HG03095 (cell line): ENCODE results near the gene PHKB.
A peak's percentile ranks its signal among the peaks of the same experiment; 100 is the strongest.
"Not testable (repeated sequence)": the region's sequence is repeated elsewhere in the genome, so short reads cannot be mapped to it uniquely, and the experiment has no call there.

Experiments used
- ATAC-seq: cut with Tn5 transposase; IDR thresholded peaks from one replicate; pipeline ENCODE4 v1.9.1; 2021; ENCODE audit warnings: moderate library complexity; ENCODE audit not compliant: unreplicated experiment

The PHKB gene

DNA sequence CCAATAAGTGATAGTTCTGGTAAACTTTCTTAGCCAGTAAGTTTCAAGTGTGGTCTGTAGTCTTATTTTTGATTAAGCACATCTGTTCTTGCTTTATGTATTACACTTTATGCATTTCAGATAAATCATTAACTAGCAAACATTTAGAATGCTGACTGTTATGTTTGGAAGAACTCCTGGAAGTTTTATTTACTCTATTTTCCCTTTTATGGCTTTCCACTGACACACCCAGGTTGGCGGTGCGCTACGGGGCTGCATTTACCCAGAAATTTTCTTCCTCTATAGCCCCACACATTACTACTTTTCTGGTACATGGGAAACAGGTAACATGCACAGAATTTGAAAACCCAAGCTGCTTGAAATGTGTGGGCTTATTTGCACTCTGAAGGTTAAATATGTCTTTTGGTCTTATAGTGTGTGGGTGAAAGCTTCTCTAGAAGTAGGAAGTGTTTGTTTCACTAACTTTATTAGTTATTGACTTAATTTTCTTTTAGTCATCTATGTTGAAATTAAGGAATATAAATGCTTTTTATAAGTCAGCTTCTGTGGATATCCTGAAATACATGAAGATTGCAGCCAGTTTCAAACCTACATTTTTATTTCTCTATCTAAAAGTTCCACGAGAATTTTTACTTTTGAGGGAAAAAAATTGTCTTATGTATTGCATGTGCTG is 203.7 kb downstream of the PHKB start:
- no peak for ATAC-seq

DNA sequence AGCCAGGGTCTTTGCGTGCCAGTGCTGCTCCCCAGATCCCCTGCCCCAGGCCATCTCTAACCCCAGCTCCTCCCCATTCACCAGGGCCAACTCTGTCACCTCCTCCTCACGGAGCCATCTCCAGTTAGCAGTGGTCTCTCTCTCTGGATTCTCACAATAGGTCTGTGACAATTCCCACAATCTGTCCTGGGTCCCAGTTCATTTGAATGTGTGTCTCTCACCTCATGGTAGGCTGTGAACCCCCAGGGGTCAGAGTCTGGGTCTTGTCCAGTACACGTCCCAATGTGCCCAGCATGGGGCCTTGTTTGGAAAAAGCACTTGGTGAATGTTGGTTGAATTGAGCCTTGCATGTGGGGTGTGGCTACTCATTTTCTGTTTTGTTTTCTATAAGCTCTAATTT is 205.3 kb downstream of the PHKB start:
- no peak for ATAC-seq

DNA sequence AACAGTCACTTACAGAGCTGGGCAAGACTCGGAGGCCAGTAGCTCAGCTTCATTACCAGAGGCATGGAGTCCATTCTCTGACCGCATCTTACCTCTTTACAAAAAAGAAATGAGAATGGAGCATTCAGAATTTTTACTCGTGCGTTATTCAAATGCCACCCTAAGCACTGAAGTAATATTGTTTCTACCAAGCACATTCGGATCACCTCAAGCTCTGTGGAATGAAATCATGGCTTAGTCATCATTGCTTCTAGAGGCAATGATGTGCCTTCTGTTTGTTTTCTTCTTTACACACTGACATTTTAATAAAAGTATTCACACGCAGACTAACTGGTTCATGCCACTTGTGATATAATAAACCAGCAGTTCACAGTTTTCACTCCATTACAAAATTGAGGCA is 206.8 kb downstream of the PHKB start:
- no peak for ATAC-seq

DNA sequence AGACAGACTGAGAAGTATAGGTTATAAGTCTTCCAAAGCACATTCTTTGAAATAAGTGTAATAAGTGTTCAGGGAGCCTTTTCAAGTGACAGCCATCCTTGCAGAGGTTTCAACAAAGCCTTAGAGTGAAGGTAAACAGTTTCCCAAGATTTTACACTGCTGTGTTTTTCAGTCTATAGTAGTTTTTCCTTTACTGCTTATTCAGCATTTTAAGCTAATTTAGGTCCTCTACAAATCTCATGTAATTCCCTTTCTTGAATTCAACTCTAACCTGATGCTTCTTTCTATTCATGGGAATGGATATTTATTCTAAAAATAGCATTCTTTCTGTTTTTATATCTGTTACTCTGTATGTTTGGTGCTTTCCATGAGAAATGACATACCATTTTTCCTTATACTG is 211.3 kb downstream of the PHKB start:
- ATAC-seq, result no peak

DNA sequence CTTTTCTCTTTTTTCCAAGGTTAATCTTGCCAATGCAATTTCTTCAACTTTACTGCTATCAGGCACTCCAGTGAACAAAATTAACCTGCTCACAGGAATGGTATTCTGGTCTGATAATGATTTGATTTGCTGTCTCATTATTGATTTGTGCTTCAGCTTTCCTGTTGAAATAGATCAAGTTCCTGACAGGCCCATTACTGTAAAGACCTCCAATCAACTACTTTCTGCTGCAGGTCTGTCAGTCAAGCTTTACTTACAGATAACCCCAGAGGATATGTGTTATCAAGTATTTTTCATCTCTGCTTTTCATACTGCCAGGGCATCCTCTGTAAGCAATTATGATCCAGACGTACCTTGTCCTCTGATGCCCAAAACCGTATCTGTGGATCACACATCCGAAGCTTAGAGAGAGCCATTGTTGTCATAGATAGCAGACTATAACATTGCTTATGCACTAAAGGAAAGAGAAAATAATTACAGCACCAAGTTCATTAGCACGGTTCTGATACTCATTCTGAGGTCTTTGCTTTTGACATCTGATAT is 215.6 kb downstream of the PHKB start:
- ATAC-seq, result no peak

DNA sequence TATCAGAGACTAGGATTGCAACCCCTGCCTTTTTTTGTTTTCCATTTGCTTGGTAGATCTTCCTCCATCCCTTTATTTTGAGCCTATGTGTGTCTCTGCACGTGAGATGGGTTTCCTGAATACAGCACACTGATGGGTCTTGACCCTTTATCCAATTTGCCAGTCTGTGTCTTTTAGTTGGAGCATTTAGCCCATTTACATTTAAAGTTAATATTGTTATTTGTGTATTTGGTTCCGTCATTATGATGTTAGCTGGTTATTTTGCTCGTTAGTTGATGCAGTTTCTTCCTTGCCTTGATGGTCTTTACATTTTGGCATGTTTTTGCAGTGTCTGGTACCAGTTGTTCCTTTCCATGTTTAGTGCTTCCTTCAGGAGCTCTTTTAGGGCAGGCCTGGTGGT is 220.4 kb downstream of the PHKB start:
- not testable (repeated sequence) for ATAC-seq

DNA sequence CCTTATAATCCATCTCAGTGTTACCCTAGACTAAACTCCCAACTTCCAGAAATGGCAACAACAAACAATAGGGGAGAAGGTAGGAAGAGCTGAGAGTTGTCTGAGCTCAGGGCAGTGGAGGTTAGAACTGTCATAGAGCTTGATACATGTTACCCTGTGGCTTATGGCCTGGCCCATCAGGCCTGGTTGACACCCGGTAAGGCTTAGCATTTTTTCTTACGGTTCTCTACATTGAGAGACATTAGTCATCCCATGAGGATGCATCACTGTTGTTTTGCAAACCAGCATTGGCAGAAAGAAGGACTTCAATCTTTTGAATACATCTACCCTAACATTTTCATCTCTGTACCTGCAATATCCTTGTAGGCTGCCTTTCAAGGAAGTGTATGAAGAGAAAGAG is 226.6 kb downstream of the PHKB start:
- no peak for ATAC-seq

DNA sequence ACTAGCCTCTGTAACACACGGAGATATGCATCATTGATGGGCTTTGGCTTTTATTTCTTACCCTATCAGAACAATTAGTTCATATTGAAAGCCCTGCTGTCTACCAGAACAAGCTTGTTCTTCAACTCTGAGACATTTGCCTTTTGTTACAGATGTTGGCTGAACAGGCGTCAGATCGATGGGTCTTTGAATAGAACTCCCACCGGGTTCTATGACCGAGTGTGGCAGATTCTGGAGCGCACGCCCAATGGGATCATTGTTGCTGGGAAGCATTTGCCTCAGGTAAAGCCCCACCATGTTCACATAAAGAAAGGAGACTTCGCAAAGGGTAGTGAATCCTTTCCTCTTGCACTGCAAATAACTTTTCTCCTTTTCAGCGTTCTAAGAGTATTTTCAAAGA is 232.1 kb downstream of the PHKB start:
- no peak for ATAC-seq

DNA sequence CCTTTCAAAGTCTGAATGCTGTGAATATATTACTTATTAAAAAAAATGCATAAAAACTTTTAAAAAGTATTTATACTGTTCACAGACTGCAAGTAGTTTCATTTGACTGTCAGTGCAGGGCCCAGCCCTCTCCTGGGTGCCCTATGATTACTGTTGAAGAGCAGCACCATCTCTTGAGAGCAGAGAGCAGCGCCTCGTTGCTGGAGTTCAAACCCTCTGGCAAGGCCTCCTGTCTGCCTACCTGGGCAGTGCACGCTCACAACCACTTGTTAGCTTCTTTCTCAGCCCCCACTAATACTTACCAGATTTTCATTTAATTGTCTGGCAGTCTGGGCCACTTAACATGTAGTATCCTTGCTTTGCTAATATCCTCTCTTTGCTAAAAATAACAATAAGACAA is 233.4 kb downstream of the PHKB start:
- no peak for ATAC-seq

DNA sequence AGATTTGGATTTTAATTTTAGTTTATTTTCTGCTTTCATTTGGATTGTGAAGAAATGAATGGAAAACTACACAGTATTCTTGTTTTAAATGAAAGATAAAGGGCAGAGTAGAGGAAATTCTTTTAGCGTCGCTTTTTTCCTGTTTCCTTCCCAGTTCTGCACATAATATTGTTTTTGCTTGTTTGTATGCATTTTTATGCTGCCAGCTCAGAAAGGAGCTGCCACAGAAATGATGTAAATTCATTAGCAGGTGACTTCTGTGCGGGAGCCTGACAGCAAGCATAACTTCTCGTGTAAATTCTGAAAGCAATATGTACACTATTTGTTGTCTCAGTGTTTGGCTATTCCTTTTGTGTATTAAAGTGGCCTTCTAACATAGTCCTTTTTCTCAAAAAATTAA is 234.6 kb downstream of the PHKB start:
- ATAC-seq, result no peak

DNA sequence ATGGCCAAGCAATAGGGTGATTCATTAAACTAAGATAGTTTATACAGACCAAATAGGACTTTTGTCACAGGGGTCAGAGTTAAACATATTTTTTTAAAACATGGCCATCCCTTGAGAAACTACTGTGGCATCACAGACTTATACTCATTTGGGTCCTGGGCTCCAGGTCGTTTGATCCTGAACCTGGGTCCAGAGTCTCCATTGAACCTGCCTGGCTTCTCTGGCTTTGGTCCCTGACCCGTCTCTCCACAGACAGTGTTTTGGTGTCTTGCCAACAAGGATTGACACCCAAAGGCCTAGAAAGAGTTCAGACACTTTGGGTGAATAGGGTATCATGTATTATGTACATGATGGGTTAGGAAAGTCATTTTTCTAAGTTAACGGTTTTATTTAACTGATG is 236.7 kb downstream of the PHKB start:
- ATAC-seq, result no peak

DNA sequence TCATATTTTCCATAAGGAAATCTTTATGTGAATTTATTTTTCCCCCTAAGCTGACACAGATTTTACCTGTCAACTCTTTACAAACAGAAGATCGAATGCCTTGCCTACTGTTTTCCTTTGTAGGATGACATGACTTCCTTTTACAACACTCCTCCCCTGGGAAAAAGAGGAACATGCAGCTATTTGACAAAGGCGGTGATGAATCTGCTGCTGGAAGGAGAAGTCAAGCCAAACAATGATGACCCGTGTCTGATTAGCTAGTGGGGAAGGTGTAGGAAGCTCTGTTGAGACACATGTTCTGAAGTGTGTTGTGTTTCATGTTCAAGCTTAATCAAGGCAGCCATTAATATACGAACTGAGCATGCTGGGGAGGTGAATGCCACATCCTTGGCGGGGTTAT is 238.0 kb downstream of the PHKB start:
- no peak for ATAC-seq

DNA sequence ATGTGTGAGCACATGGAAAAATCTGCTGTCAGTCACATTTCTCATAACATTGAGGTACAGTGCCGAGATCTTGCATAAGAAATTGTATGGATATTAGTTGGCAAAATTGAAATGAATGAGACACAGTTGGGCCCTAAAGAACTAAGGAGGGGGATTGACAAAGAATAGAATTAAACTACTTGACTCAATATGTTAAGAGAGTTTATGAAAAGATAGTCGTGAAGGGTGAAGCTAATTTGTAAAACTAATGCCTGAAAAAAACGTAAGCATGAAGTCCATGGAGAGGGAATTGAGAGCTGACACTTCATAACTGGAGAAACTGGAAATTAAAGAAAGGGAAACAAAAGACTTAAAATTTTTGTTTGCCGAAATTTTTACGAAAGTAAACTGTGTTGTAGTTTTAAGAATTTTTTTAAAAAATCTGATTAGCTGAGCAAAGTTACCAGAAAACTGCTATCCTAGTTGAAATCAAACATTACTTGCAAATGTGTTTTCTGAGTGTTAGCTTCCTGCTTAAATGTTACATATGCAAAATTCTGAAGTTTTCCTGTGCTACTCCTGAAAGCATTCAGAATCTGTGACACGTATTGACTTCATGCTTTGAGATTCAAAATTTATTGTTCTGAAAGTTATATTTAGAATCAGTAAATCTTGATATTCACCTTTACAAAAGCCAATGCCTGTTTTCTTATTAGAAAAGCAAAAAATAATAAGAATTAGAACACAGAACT is 239.9 kb downstream of the PHKB start:
- no peak for ATAC-seq

DNA sequence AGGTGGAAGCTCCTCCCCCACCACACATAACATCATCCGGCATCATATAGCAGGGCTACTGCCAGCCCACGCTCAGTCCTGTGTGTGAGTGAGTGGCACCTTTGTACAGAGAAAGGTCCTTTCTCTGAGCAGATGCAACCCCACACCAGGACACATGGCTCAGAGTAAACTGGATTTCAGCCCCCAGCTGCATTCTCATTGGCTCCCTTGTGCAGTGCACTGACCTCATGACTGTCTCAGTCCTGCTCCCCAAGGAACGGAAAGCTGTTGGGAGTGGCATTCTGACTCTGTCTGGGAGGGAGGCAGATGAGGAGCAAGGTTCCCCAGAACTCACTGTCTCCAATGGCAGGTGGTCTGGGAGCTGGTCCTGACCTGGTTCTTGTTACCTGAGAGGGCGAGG is 244.1 kb downstream of the PHKB start:
- ATAC-seq, result no peak

DNA sequence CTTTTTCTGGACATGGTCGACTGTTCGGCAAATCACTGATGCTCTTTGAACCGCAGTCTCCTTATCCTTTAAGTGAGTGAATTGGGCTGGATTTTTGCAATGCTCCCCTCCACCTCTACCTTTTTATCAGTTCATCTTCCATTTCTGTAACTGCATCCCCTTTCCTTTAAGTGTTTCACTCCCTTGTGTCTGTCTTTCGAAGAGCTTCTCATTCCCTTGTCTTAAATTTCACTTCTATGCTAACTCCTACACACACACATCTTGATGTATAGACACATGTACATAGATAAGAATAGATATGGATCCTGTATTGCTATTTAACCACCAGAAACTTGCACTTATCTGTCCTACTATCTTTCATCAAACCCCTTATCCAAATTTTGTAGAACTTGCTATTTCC is 250.7 kb downstream of the PHKB start:
- no peak for ATAC-seq

DNA sequence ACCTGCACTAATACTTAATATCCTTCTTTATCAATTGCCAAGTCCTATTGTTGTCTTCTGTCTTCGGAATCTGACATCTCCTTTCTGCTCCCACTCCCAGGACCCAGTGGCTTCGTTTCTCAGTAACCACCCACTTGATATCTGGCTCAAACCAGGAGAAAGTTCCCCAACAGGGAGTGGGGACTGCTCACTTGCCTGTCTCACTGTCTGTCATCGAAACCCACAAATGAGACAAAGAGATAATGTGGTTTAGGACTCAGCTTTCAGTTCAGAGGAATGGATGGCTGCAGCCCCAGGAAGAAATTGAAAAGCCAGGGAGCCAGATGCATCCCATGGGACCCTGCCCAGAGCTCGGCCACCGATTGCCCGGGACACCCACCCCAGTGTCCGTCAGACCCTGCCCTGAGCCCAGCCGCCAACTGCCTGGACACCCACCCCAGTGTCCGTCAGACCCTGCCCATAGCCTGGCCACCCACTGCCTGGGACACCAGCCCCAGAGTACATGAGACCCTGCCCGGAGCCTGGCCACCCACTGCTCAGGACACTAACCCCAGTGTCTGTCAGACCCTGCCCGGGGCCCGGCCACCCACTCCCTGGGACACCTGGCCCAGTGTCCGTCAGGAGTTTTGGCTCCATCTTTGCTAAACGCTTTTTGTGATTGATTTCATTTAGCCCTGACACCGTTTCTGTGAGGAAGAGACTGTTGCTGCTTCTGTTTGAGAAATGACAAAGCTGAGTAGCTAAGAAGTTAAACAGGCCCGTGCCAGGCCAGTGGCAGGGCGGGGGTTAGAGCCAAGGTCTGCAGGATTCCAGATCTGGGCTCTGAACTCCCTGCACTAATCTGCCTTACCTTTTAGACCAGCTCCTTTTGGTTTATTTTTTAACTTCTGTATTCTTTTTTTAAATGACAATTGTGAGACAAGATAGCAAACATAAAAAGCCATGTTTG is 251.4 kb downstream of the PHKB start:
- no peak for ATAC-seq

DNA sequence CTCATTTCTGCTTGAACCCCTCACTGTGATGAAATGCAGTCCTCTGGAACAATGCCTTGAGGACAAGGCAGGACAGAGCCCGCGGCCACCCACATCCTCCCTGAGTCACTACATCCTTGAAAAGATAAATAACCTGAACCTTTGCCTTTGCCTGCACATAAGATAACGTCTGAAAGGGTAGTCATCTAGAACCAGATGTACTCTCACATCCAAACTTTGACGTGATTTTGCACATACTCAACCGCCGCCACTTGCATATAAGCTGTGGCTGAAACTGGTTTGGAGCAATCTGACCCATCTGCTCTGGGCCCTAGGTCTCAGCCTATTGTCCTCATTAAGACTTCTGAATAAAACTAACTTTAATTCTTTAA is 252.1 kb downstream of the PHKB start:
- peak; percentile 75 for ATAC-seq

DNA sequence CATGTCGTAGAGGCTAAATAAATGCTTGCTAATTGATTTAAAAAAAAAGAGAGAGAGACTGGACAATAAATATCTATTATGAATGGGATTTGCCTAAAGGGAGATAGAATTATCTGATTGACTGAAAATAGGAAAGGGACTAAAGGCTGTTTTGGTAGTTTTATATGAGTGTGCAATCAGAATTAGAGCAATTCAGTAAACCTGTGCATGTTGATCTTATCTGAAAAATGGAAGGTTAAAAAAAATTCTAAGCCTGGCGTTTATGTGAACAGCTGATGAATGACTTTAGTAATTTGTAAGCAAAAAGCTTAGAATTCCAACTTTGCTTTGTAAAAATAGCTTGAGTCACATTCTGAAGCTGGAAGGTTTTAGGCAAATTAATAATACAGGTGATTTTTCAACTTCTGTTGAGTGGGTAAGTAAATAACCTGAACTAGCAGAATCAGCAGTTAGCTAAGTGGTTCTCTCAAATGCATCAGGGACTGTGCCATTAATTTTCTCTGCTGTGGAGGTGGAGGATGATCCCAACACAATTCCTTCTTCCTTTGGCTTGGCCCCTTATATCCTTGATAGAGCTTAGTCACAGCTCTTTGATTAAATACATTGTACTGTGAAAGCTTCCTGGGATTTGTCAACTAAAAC is 254.4 kb downstream of the PHKB start:
- no peak for ATAC-seq

DNA sequence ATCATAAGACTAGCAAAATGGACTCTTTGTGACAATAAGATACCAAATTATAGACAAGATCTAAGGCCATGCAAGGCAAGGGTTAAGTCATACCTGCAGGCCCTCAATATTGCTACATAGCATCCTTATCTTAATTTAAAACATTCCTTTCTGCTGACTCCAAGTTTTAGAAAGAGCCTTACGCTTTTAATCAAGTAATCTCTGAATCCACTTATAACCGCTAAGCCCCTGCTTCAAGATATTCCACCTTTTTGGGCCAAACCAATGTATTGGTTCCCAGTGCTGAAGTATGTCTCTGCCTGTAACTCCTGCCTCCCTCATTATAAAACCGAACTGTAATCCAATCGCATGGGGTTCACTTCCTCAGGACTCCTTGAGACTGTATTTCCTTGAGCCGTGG is 255.4 kb downstream of the PHKB start:
- ATAC-seq, result no peak

DNA sequence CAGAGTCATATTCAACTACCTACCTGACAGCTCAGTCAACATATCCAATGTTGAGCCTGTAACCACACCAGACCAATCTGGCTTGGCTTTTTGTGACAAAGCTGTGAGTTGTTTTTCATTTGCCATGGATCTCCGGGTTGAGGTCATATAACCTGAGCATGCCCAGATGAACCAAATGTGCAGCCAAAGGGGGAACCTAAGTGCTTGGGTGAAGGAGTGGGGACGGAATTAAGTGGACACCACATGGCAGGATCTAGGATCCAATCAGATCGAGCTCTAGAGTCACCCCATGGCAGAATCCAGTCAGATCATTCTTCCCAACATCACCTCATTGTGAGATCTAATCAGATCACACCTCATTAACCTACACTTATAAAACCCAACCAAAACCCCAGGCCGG is 258.6 kb downstream of the PHKB start:
- no peak for ATAC-seq

DNA sequence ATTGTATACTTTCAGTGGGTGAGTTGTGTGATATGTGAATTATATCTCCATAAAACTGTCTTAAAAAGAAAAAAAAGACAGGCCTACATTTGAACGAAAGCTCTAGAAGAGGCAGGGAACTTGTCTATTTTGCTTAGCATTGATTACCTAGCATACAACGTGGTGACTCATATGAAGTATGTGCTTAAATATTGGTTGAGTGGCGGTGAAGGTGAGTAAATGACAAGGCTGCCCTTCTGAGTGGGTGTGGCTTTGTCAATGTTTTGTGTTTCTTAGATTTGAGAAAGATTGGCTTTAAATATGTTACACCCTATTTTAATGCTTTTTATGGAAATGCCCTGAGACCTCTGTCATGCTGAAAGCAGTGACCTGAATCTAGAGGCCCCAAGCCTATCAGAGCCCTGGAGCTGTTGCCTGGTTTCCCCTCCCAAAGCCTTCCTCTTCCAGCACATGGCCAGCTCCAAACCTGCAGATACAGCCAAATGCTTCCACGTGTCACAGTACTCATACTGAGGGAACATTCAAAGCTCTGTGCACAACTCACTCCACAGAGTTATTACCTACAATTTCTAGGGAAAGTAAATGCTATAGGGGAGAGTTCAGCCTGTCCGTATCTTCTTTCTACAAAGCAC is 260.0 kb downstream of the PHKB start:
- ATAC-seq, result no peak
